ENCODE data around the gene CEBPG.

The CEBPG gene

DNA sequence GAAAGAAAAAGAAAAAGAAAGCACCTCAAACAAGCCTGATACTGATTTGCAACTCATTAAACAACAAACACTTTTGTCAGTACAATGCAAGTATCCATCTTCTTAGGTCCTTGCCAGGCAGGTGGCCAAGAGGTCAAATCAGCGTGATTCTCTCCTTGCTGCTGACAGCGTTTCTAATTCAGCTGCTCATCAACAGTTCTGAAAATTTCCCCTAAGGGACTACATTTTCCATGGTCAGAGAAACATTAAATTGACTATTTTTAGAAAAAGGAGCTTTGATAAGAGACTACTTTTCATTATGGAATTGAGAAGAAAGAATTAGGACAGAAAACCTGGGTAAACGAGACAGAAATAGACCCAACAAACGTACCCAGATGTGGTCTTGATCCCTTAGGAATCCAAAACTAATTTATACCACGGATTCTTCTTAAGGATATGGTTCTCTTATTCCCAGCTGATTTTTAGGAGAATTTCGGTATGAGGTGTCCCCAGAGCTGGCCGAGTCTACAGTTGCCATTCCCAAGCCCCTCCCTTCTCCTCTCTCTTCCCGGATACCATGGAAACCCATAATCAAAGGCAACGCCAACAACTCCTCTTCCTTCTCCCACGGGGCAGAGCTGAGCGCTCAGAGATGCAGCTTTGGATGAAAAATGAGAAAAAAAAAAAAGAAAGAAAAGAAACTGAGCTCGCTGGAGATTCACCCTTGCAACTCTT is 29.5 kb upstream of the CEBPG start:
- TF ChIP-seq, protein P1, sequence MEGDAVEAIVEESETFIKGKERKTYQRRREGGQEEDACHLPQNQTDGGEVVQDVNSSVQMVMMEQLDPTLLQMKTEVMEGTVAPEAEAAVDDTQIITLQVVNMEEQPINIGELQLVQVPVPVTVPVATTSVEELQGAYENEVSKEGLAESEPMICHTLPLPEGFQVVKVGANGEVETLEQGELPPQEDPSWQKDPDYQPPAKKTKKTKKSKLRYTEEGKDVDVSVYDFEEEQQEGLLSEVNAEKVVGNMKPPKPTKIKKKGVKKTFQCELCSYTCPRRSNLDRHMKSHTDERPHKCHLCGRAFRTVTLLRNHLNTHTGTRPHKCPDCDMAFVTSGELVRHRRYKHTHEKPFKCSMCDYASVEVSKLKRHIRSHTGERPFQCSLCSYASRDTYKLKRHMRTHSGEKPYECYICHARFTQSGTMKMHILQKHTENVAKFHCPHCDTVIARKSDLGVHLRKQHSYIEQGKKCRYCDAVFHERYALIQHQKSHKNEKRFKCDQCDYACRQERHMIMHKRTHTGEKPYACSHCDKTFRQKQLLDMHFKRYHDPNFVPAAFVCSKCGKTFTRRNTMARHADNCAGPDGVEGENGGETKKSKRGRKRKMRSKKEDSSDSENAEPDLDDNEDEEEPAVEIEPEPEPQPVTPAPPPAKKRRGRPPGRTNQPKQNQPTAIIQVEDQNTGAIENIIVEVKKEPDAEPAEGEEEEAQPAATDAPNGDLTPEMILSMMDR (IDR thresholded peaks at IDR 0.05; ENCODE audit: low read depth, low read length, missing control alignments): no peak
- no peak overlapping the region for H3K4me3 ChIP-seq (ENCODE audit: low read depth, low read length)
- DNase-seq (ENCODE audit: low read depth): no peak

GRCh38 chr19:33344573-33344925 is 29.0 kb upstream of the CEBPG start:
- TF ChIP-seq, protein P1 (IDR thresholded peaks at IDR 0.05; ENCODE audit: low read depth, low read length, missing control alignments): no peak

GRCh38 chr19:33345163-33345562 is 28.3 kb upstream of the CEBPG start:
- DNase-seq (ENCODE audit: low read depth): no peak
- TF ChIP-seq, protein P1 (IDR thresholded peaks at IDR 0.05; ENCODE audit: low read depth, low read length, missing control alignments): no peak
- H3K4me3 ChIP-seq (ENCODE audit: low read depth, low read length): no peak overlapping the region

More at GRCh38 chr19:33344573-33344925, 29.0 kb upstream of the CEBPG start:
- H3K4me3 ChIP-seq (ENCODE audit: low read depth, low read length): no peak overlapping the region
- DNase-seq (ENCODE audit: low read depth): no peak

GRCh38 chr19:33346665-33347064 is 26.8 kb upstream of the CEBPG start:
- no peak overlapping the region for H3K4me3 ChIP-seq (ENCODE audit: low read depth, low read length)
- no peak for DNase-seq (ENCODE audit: low read depth)
- TF ChIP-seq, protein P1 (IDR thresholded peaks at IDR 0.05; ENCODE audit: low read depth, low read length, missing control alignments): no peak

- TF ChIP-seq, protein P1 (IDR thresholded peaks at IDR 0.05; ENCODE audit: low read depth, low read length, missing control alignments): no peak
- DNase-seq (ENCODE audit: low read depth): no peak
- no peak overlapping the region for H3K4me3 ChIP-seq (ENCODE audit: low read depth, low read length)
Measured at GRCh38 chr19:33347300-33347699, 26.2 kb upstream of the CEBPG start.

DNA sequence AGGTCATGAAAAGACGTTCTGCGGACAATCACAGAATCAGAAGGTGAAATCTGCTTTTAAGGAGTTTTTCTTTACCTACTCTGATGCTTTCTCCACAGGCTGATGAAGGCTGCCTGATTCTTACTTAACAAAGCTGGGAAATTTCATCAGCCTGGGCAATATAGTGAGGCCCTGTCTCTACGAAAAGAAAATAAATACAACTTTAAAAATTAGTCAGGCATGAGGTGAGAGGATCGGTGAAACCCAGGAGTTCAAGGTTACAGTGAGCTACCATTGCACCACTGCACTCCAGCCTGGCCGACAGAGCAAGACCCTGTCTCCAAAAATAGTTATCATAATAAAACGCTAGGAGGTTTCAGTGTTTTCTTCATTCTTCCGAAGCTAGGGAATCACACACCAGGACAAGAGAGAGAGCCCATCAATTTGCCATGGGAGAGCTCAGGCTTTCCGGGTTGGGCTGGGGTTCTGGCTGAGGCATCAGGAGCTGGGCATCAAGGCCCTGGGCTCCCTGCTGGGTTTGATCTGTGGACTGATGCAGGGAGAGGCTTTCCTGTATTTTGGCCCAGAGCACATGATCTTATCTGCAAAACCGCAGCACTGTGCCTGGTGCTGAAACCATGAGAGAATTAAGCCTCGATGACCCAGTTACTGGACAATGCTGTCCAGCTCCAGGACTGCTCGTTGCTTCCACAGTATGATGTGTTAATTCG is 25.1 kb upstream of the CEBPG start:
- TF ChIP-seq, protein P1 (IDR thresholded peaks at IDR 0.05; ENCODE audit: low read depth, low read length, missing control alignments): no peak
- no peak overlapping the region for H3K4me3 ChIP-seq (ENCODE audit: low read depth, low read length)
- no peak for DNase-seq (ENCODE audit: low read depth)
